22Rv1 (cell line): ENCODE data around the gene CHIT1.

Source experiments
- H3K27ac ChIP-seq: fragments of 450-650 bp; 2 replicates; pipeline ENCODE4 v1.5.1; 2017
- ZFX ChIP-seq: fragments of 450-650 bp; IDR thresholded peaks from 2 replicates; pipeline ENCODE4 v1.6.1; 2017; ENCODE audit warnings: antibody characterized with exemption, borderline replicate concordance
- TF ChIP-seq, protein P1 (sequence below): fragments of 450-650 bp; IDR thresholded peaks from 2 replicates; pipeline ENCODE4 v1.5.1; 2017; ENCODE audit warnings: mild to moderate bottlenecking

The CHIT1 gene

GRCh38 chr1:203183828-203184227, 45.6 kb downstream of the CHIT1 start:
- TF ChIP-seq, protein P1, sequence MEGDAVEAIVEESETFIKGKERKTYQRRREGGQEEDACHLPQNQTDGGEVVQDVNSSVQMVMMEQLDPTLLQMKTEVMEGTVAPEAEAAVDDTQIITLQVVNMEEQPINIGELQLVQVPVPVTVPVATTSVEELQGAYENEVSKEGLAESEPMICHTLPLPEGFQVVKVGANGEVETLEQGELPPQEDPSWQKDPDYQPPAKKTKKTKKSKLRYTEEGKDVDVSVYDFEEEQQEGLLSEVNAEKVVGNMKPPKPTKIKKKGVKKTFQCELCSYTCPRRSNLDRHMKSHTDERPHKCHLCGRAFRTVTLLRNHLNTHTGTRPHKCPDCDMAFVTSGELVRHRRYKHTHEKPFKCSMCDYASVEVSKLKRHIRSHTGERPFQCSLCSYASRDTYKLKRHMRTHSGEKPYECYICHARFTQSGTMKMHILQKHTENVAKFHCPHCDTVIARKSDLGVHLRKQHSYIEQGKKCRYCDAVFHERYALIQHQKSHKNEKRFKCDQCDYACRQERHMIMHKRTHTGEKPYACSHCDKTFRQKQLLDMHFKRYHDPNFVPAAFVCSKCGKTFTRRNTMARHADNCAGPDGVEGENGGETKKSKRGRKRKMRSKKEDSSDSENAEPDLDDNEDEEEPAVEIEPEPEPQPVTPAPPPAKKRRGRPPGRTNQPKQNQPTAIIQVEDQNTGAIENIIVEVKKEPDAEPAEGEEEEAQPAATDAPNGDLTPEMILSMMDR = no peak
- TF ChIP-seq ZFX = no peak

GRCh38 chr1:203182387-203182953, 47.0 kb downstream of the CHIT1 start:
- TF ChIP-seq ZFX = no peak
- TF ChIP-seq, protein P1 = no peak

More at GRCh38 chr1:203183828-203184227, 45.6 kb downstream of the CHIT1 start:
- H3K27ac ChIP-seq = no peak overlapping the region

GRCh38 chr1:203181586-203182386, 47.7 kb downstream of the CHIT1 start:
- no peak overlapping the region for H3K27ac ChIP-seq
- no peak for TF ChIP-seq ZFX
- TF ChIP-seq, protein P1 = no peak

More at GRCh38 chr1:203182387-203182953, 47.0 kb downstream of the CHIT1 start:
- no peak overlapping the region for H3K27ac ChIP-seq

- no peak overlapping the region for H3K27ac ChIP-seq
- TF ChIP-seq ZFX = no peak
- TF ChIP-seq, protein P1 = no peak
Observed at GRCh38 chr1:203180611-203181330, 48.7 kb downstream of the CHIT1 start.

GRCh38 chr1:203179667-203180005, 49.8 kb downstream of the CHIT1 start:
- no peak overlapping the region for H3K27ac ChIP-seq
- TF ChIP-seq ZFX = no peak
- TF ChIP-seq, protein P1 = no peak

DNA sequence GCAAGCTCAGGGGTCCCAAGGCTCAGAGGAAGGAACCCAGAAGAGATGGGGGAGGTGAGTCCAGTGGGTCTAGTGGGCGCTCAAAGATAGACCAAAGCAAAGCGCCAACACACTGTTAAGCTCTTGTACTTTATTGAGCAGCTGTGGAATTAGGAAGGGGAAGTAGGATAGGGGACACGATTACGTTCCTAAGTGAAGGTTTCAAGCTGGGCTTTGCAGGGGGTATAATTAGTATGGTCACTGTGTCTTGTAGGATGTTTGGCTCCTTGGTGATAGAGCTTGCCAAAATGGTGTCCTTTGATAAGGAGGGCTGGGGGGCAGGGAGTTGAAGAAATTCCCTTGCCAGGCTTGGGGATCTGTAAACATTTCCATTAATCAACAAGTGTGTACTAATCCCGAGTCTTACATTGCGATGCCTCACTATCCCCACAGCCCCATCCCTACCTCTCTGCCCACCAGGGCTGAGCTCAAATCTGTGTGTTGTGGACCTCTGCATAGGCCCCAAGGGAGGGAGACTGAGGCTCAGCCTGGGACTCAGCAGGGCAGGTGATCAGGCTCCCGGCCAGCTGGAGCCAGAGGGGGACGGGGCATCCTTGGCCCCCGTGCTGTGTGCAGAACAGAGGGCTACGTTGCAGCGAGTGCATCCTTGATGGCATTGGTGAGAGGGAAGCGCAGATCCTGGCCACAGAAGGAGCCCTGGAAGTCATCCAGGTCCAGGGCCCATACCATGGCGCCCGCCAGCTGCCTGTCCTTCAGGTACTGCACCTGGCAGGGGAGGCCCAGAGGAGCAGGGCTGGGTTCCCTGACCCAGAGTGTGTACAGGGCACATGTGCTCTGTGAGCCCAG, 50.4 kb downstream of the CHIT1 start:
- TF ChIP-seq, protein P1 = no peak
- no peak for TF ChIP-seq ZFX
- H3K27ac ChIP-seq = no peak overlapping the region
